ENCODE results near the gene STK32A.

GRCh38 chr5:147384346-147385193 is 149.7 kb downstream of the STK32A start:
- TF ChIP-seq CTCF (IDR thresholded peaks at IDR 0.05; ENCODE audit: low read length) (no peak), EZH2 (IDR thresholded peaks at IDR 0.05; ENCODE audit: borderline replicate concordance, low read length) (no peak)
